Islet precursor cell (in vitro differentiated cells): ENCODE data around the gene INSIG2.
"Not testable (repeated sequence)": the region's sequence is repeated elsewhere in the genome, so short reads cannot be mapped to it uniquely, and the experiment has no call there.

Source experiments
- DNase-seq: peaks from one replicate; pipeline ENCODE4 v3.0.0-alpha.2; 2018

Gene INSIG2

DNA sequence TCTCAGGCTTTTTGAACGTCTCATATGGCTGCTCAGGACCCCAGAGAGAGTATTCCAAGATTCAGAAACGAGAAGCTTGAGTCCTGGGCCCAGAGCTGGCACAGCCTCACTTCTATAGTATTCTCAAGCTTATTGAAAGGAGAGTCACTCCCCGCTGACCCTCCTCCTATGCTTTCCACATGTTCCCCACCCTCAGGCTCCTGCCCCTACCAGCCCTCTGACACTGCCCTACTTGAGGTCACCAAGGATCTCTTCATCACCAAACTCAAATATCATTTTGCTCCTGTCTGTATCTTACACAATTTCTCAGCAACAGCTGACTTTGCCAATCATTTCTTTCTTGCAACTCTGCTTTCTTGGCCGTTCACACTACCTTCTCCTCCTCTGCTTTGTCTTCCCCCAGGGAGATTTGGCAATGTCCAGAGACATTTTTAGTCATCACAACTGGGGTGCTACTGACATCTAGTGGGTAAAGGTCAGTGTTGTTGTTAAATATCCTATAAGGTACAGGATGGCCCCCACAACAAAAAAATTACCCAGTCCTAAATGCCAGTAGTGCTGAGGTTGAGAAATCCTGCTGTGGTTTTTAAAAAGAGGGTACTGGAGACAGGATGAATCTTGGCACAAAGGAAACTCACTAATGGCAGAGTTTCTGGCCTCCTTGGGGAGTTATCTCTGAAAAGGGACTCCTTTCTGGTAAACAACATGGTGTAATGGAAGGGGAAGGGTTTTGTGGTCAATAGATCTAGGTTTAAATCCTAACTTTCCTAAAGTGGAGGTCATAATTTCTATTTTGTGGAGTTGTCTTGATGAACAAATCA lies 26.9 kb upstream of the INSIG2 start:
- DNase-seq, result no peak

DNA sequence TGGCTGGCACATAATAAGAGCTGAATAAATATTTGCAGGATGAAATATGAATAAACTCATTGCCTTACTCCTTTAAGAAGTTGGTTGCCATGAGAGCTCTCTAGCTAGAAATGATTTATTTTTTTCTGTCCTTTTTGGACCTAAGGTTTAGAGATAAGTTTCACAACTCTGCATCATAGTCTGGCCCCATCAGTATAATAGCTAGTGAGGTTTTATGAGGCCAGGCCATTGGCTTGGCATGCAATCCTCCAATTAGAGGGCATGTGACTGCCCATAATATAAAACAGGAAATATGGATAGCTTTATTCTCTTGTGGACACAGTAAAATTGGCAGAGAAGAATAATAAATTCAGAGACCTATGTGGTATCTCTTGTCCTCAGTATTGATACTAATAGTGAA lies 26.2 kb upstream of the INSIG2 start:
- no peak for DNase-seq

DNA sequence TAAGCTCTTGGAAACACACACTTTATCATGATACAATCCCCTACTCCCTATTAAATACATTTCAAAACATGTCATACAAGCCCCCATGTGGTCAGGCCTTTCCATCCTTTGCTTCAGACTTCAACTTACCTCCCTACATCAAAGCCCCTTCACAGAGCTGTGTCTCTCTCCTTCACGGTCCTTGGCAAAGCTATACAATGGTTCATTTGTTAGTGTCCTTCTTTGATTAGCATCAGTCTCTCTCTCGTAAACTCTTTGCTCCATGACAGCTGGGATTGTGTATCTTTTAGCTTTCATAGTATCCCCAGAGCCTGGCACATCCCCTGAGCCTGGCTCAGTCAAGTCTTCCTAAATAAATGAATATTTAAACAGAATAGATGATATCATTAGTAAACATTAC lies 25.6 kb upstream of the INSIG2 start:
- no peak for DNase-seq

DNA sequence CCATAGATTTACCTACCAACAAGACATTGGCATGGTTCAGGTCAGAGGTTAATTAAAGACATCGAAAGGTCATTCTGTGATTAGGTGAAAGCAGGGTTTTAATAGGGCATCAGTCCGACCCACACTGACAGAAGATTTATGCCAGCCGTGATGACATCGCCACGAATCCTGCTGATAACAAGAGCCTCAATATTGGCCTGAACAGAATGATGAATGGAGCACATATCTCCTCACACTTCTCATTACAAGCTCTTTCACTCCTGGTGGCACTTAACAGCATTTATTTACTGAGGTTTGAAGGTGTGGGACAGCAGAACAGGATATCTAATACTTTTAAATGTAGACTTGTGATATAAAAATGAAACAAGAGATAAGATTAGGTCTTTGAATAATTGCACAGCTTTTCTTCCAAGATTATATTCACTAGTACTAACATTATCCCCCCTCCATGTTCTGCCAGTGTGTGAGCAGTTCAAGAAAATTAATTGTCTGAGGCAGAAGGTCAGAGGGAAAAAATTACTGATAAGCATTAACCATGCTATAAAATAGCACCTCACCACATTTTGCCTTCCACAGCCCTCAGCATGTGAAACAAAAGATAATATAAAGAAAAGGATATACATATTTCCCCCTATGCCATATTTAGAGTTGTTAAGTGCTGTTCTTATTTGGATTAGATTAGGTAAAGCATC lies 23.1 kb upstream of the INSIG2 start:
- DNase-seq, result no peak

DNA sequence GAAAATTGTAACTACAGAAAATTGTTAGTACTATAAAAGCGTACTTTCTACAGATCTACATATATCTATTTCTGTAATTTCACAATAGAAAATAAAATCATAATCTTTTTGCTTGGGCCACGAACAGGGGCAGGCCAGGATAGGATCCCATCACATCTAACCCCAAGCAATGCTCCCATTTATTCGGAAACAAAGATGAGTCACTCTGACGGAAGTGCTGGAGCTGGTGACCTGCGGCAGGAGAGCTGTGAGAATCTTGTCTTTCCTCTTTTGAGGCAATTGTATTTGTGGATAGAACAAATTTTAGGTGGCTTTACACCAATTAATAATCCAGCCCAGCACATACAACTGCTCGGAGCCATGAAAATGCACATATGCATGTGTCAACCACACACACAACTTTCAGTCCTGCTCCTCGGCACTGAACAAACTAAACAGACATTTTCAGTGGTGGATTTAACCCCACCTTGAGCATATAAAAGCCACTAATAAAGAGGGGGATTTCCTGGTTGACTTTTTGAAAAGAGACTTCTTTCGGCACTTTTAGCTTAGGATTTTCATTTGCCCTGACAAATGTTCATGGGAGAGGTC lies 22.3 kb upstream of the INSIG2 start:
- no peak for DNase-seq

DNA sequence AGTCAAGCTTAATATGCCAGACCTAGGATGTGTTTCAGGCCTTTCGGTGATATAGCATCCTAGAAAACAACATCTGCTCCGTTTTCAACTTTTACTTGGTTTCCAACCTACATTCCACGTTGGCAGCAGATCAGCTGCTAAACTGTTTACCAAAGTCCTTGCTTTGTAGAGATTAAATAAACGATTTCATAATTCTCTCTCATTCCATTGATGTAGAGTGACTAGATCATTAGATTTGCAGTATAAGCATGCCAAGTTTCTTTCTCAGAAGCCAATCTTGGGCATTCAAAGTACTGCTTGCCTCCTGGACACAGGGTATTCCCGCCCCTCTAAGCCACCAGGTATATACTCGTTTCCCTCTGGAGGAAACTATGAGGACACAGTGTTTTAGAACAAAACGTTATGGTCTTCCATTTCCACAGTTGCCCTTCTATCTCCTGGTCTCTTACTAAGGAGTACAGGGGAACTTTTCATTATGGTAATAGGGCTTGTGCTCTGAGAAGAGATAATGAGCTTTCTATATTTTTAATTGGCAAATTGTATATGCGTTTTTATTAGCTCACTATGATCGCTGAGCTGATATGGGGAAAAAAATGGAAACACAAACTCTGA lies 10.5 kb upstream of the INSIG2 start:
- no peak for DNase-seq

DNA sequence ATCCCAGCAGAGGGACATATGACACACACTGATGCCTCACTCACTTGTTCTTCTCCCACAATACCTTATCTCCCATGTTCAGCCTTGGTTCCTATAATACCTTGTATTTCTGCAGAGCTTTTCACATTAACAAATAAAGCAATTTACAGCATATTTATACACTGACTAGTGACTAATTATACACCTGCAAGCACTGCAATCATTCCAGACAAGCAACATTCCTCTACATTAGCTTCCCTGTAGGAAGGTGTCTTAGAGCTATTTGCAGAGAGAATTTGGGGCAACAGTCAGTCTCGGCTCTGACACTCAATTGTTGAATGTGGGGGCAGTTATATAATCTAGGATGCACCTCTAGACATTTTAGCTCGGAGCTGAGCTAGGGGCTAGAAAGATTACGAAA lies 9.5 kb upstream of the INSIG2 start:
- no peak for DNase-seq

DNA sequence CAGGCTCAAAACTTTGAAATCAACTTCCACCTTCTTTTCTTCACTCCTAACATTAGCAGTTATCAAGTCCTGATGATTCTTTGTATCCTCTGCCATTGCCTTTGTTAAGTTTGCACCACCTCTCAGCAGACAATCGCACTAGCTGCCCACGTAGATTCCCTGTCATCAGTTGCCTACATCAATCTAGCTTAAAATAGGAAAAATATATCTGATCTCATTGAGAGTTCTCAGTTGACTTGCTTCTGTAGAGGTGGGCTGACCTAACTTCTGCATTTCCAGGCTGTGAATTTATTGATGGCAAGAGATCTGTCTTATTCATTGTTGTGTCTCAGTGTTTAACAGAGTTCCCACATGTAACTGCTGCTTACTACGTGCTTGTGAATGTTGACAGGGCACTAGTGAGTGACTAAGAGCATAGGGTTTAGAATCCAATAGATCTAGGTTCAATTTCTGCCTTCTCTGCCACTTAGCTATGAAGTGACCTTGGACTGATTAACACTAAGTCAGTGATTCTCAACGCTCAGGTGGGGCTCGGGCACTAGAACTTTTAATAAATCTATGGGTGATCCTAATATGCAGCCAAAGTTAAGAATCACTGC lies 3.7 kb upstream of the INSIG2 start:
- DNase-seq, result no peak

DNA sequence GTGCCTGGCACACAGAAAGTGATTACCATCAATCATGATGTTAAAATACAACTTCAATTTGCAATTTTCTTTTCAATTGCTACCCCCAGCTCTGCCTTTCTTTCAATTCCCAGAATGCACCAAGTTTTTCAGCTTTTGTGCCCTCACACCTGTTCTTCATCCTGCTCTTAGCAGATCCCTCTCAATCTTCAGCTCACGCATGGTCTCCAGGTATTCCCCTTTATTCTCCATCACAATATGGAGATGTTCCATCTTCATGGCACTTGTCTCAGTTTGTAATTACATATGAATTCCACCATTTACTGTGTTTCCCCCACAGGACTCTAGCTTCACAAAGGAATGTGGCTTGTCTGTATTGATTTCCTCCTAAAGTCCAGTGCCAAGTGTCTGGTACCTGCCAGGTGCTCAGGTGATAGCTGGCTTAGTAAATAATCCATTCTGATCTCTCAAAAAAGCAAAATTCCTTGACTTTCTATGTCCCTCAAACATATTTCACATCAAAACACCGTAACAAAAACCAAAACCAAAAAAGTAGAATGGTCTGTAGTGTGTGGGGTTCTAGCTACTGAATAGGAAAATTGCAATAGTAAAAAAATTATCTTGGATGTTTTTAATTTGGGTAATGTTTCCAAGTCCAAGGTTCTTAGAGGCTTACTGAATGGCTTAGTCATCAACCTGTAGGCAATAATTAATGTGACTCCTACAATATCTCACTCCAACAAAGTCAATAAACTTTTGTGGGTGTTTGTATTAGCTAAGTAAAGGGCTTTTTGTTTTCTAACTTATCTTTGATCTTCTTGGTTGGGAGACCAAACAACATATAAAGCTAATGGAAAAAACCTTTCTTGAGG lies 2.9 kb upstream of the INSIG2 start:
- DNase-seq, result no peak

DNA sequence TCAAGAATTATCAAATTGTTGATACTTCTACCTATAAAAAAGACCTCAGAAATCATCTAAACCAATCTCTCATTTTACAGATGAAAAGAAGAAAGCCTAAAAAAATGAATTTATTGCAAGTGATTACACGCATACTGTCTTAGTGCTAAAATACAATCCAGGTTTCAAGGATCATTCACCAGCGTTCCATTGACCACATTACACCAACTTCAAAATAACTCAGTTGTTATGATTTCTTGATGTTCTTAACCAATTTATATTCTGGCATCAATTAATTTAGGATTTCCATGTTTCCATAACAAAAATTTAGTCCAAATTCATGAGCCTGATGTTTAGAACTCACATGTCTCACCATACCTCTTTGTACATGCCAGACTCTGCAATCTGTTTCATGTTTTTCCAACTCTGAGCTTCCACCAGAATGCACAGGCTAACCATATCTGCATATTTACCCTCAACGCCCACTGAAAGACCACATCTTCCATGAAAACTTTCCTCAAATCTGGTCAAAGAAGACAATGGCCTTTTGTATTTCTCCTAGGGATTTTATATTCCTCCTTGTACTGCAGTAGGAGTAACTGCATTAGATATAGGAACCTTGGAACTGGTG lies 2.1 kb upstream of the INSIG2 start:
- no peak for DNase-seq

DNA sequence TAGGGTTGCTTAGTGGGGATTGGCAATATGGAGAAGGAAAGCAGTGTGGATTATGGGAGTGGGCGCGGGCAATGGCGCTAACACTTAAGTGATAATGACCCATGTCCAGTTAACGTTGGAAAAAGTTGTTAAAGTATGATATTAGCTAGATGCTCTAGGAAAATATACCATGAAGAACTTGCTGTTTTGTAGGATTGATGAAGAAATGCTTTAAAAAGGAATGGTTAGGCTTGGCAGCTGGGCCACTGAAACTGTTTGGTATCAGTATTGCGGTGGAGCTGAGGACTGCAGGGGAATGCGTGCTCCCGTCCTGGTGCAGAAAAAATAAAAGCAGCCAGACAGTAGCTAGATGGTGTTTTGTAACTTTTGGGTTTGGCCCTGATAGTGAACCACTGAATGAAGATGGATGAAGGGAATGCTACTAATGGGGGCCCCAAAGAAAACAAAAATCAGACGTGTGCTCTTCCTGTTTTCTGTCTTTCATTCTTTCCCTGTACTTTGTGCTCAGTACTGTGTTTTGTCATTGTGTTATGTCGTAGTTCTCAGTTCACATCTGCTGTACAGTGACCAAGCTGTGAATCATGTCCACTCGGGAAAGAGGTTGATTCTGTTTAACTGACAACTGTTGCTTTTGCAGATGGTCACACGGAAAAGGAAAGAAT lies 999 bp downstream of the INSIG2 start:
- peak; percentile 56 for DNase-seq

DNA sequence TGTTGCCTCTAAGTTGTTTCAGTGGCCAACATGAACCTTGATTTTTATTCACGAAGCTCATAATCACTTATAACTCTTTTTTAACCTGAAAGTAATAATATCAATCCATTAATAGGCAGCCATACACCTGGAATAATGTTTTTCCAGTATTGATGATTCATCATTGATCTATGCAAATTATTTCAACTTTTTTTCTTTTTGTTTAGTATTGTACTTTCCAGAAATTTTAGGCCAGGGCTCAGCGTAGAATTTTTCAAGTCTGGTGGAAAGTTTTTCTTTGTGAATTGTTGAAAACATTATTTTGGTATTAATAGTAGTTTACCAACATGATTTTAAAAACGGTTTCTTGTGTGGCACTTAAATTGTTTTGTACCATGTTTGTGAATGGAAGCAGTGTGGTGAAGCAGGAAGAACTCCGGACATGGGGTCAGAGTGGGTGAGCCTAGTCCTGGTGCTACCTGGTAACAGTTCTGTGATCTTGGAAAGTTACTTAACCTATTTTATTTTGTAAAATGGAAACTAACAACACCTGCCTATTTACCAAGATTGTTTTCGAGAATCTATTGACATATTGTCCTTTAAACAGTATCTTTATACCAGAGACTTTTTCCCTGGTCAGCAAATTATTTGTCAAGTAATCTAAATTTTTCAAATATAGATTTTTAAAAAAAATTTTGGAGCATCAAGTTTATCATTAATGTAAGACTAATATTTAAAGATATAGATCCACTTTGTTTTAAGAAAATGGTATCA lies 2.3 kb downstream of the INSIG2 start:
- DNase-seq, result no peak

DNA sequence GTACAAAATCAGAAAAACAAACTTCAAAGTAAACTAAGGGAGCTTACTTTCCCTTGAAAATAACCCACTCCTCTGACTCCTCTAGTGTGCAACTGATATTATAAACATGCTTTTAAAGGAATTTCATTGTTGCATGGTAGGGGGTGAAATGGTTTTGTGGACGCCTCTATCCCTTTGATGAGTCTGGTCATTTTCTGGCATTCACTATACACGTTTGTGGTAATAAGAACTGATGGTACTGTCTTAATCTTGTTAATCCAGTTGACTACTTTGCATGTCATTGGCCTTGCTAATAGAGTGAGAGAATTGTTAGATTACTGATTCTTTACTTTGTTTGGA lies 2.8 kb downstream of the INSIG2 start:
- no peak for DNase-seq

DNA sequence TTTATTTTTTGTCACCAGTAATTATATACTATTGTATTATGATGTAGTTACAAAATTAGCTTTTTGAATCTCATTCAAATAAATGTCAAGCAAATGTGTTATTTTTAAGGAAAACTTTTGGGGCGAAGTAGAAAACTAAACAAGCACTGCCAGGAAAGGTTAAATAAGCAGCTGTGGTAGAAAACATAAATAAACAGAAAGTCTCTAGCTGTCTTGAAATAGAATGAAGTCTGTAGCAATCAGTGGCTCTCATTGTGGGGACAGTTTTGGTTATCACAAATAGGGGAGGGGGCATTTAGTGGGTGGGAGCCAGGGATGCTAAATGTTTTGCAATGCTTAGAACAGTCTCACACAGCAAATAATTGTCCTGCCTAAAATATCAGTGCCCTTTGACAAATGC lies 3.4 kb downstream of the INSIG2 start:
- DNase-seq, result no peak

DNA sequence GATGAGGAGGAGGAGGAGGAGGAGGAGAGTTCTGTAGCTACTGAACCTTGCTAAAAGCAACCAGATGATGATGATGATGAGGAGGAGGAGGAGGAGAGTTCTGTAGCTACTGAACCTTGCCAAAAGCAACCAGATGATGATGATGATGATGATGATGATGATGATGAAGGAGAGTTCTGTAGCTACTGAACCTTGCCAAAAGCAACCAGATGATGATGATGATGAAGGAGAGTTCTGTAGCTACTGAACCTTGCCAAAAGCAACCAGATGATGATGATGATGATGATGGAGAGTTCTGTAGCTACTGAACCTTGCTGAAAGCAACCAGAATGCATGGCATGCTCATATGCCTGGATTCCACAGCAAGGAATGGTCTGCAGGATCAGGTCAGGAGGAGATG lies 5.8 kb downstream of the INSIG2 start:
- DNase-seq, result not testable (repeated sequence)

DNA sequence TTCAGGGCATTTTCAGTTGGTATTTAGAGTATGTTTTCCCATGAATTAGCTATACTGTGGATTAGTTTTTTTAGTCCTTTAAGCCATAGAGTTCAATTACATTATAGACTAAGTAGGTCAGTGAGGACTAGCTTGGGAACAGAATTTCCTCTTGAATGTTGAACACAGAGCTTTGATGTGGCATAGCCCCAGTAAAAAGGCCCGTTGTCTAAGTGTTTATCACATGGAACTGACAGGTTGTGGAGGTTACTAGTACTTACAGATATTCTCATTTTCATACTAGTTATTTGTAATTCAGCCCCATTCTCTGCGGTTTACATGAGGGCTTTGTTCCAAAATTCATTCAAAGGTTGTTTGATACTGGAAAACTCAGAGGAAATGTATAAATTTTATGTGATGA lies 6.2 kb downstream of the INSIG2 start:
- no peak for DNase-seq

DNA sequence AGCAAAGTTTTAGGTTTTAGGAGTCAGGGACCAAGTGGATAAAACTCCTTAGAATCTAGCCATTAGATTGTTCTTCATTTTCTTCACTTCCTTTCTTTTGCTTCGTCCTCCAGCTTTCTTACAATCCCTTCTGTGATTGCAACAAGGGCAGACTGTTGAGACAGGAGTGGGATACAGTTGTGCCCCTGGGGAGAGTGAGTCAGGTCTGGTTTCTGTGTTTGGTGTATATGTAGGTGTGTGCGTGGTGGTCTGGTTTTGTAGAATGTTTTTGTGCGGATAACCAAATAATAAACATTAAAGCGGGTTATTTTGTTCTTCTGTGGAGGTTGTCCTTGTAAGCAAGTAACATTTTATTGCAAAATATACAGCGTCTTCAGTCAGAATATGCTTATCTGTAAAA lies 7.3 kb downstream of the INSIG2 start:
- peak; percentile 77 for DNase-seq

DNA sequence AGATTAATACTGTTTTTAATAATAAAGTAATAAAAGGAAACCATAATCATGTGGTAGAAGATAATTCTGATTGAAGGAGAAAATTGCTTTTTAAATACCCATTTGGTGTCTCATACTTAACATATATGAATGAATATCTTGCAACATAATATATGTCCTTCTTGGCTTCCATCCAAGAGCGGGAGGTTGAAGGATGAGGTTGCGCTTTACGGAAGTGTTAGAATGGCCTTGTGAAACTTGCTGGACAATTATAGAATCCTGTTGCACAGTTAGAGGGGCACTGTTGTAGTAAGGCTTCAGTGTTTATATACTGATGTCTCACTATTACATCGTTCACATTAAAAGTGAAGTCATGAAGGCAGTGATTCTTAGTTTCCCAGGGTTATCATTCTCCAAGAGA lies 9.4 kb downstream of the INSIG2 start:
- DNase-seq, result no peak

DNA sequence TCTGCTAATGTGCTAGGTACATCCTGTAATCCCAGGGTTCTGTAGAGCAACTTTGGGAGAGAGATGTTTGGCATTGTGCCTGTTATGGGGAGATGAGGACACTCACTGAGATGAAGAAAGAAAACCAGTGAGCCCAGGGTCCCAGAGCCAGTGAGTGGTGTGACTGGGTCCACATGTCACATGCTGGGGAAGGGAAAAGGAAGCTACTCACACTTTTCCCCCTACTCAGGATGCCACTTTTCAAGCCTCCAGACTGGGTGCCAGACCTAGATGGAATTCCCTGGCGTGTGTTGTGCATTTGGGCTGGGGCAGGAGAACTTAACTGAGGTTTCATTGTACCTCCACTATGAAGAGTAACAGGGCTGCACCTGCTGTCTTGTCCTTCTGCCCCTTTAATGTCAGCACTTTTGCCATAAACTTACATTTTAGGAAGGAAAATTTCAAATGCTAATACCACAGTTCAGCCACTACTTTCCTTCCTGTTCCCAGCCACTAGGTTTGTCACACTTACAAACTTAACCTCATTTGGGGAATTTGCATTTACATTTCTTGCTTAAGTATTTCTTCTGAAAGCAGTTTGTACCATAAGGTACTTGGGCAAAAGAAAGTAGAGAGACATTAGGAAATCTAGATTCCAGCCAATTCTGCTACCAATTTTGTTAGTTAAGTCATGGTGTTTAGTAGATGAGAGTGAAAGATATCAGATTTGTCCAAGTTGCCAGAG lies 10.2 kb downstream of the INSIG2 start:
- DNase-seq, result no peak
